Tongue (tissue), 2 donors: ENCODE data around the gene ARFGAP3. TPM values are rescaled to one million over a fixed set of nuclear protein-coding genes. Genes with fewer than 3 reads are reported as not detected.
A peak's percentile ranks its signal among the peaks of the same experiment; 100 is the strongest.

Experiments
- DNase-seq: peaks from one replicate; pipeline ENCODE4 v3.0.0-alpha.2; 2015
- total RNA-seq: library from RNA; depleted of rRNA; stranded (reverse); fragments of >200 nt; gene quantifications from one replicate; pipeline ENCODE4 v1.2.3, GENCODE V29; 2014

ARFGAP3 gene
- 50.7 TPM for total RNA-seq

- DNase-seq: peak; percentile 97
Measured at GRCh38 chr22:42856865-42857704, at the start of gene ARFGAP3. Gene ARFGAP3 (minus strand): TSS chr22:42857273. CDS start chr22:42857182, 91 bp downstream.

- peak; percentile 58 for DNase-seq
Measured at GRCh38 chr22:42905702-42906183, 48.7 kb upstream of the ARFGAP3 start.

GRCh38 chr22:42905217-42905616 is 48.1 kb upstream of the ARFGAP3 start:
- DNase-seq: no peak

GRCh38 chr22:42904050-42904449 is 47.0 kb upstream of the ARFGAP3 start:
- DNase-seq: no peak

GRCh38 chr22:42902875-42903510 is 45.9 kb upstream of the ARFGAP3 start:
- peak; percentile 78 for DNase-seq

- peak; percentile 82 for DNase-seq
Measured at GRCh38 chr22:42901790-42902508, 44.9 kb upstream of the ARFGAP3 start.

- DNase-seq: no peak
Measured at GRCh38 chr22:42897960-42898359, 40.9 kb upstream of the ARFGAP3 start.

GRCh38 chr22:42895541-42895981 is 38.5 kb upstream of the ARFGAP3 start:
- no peak for DNase-seq

GRCh38 chr22:42895087-42895486 is 38.0 kb upstream of the ARFGAP3 start:
- no peak for DNase-seq

GRCh38 chr22:42893371-42894150 is 36.5 kb upstream of the ARFGAP3 start:
- DNase-seq: no peak

- DNase-seq: no peak
Measured at GRCh38 chr22:42892571-42893316, 35.7 kb upstream of the ARFGAP3 start.

- DNase-seq: no peak
Measured at GRCh38 chr22:42892156-42892555, 35.1 kb upstream of the ARFGAP3 start.

GRCh38 chr22:42891696-42892095 is 34.6 kb upstream of the ARFGAP3 start:
- DNase-seq: no peak

GRCh38 chr22:42891008-42891407 is 33.9 kb upstream of the ARFGAP3 start:
- no peak for DNase-seq

- no peak for DNase-seq
Measured at GRCh38 chr22:42889304-42889703, 32.2 kb upstream of the ARFGAP3 start.

GRCh38 chr22:42887523-42888507 is 30.7 kb upstream of the ARFGAP3 start:
- DNase-seq: no peak

- no peak for DNase-seq
Measured at GRCh38 chr22:42887120-42887519, 30.0 kb upstream of the ARFGAP3 start.

- no peak for DNase-seq
Measured at GRCh38 chr22:42885446-42885845, 28.4 kb upstream of the ARFGAP3 start.

GRCh38 chr22:42884616-42885375 is 27.7 kb upstream of the ARFGAP3 start:
- no peak for DNase-seq
